GM12878 (cell line): Measurements from ENCODE around the gene TTC19. TPM values are rescaled to one million over a fixed set of nuclear protein-coding genes. Genes with fewer than 3 reads are reported as not detected.

Experiments used
- ATAC-seq: fragments of 200-7000 bp; cut with Tn5 transposase; 3 replicates; pipeline ENCODE4 v1.9.1; 2020; ENCODE audit warnings: mild to moderate bottlenecking, moderate library complexity
- BruUV-seq: library from RNA; stranded (reverse); fragments of 400-500 nt; replicated peaks from 2 replicates; lab custom pipeline; 2021; lab: Mats Ljungman, UMichigan
- CTCF ChIA-PET: fragments of 300-600 bp; sonication (Branson Sonifier 250); formaldehyde crosslinking; extraction: SDS; loops from one replicate; lab custom pipeline; 2021; ENCODE audit warnings: inconsistent platforms; lab: Yijun Ruan, JAX
- POLR2A ChIA-PET: fragments of 350-600 bp; formaldehyde crosslinking; extraction: SDS; loops from one replicate; lab custom pipeline; 2021; ENCODE audit warnings: inconsistent platforms; lab: Charles Lee
- RAD21 ChIA-PET: fragments of 300-600 bp; sonication (Branson Sonifier 250); formaldehyde crosslinking; loops from one replicate; lab custom pipeline; 2023; ENCODE audit warnings: antibody characterized with exemption; ENCODE audit not compliant: unreplicated experiment; lab: Charles Lee
- SMC1A ChIA-PET: fragments of 300-600 bp; sonication (Branson Sonifier 250); formaldehyde crosslinking; loops from one replicate; lab custom pipeline; 2023; ENCODE audit not compliant: unreplicated experiment, uncharacterized antibody; lab: Charles Lee
- DNase-seq: peaks from one replicate; pipeline ENCODE4 v3.0.0-alpha.2; 2011; ENCODE audit warnings: low read depth, low spot score
- FAIRE-seq: peaks from 3 replicates; lab custom pipeline; 2011; peaks lifted over from hg19 to GRCh38; lab: Jason Lieb, UNC
- H2AFZ ChIP-seq: 2 replicates; pipeline ENCODE4 v1.6.0; 2011; ENCODE audit warnings: low read depth, low read length, control low read depth; ENCODE audit not compliant: control insufficient read depth
- H3K27ac ChIP-seq: 2 replicates; pipeline ENCODE4 v1.5.1; 2011; ENCODE audit warnings: control low read depth; ENCODE audit not compliant: control insufficient read depth, insufficient read depth
- H3K27me3 ChIP-seq, 2 experiments: replicated peaks in 1 of 2; 2 replicates each; pipeline versions ENCODE4 v1.6.0 to v1.6.1; 2011; ENCODE audit warnings: low read length in 1 of 2; ENCODE audit not compliant: control insufficient read depth in 2 of 2, insufficient read depth in 2 of 2
- H3K36me3 ChIP-seq, 2 experiments: 2 replicates each; pipeline ENCODE4 v1.5.1; 2011; ENCODE audit warnings: low read length in 1 of 2; ENCODE audit not compliant: control insufficient read depth in 2 of 2, insufficient read depth in 2 of 2
- H3K4me1 ChIP-seq: 2 replicates; pipeline ENCODE4 v1.6.1; 2011; ENCODE audit warnings: mild to moderate bottlenecking, low read length, moderate library complexity, mixed read lengths; ENCODE audit not compliant: control insufficient read depth, insufficient read depth
- H3K4me2 ChIP-seq: 2 replicates; pipeline ENCODE4 v1.6.0; 2011; ENCODE audit warnings: control low read depth; ENCODE audit not compliant: control insufficient read depth, insufficient read depth
- H3K4me3 ChIP-seq: fragments of 200-600 bp; sonication (generic); 2 replicates; pipeline ENCODE4 v1.5.1; 2016
- H3K79me2 ChIP-seq: 2 replicates; pipeline ENCODE4 v1.6.0; 2011; ENCODE audit warnings: low read length; ENCODE audit not compliant: control insufficient read depth, insufficient read depth
- H3K9ac ChIP-seq: 2 replicates; pipeline ENCODE4 v1.8.0; 2011; ENCODE audit warnings: low read length, control low read depth, mixed read lengths; ENCODE audit not compliant: control insufficient read depth, insufficient read depth
- H3K9me3 ChIP-seq: replicated peaks from 3 replicates; pipeline ENCODE4 v1.5.1; 2011; ENCODE audit warnings: mild to moderate bottlenecking, low read length; ENCODE audit not compliant: control insufficient read depth, insufficient read depth
- H4K20me1 ChIP-seq: 2 replicates; pipeline ENCODE4 v1.6.0; 2011; ENCODE audit not compliant: control insufficient read depth, insufficient read depth
- CBFB ChIP-seq: IDR thresholded peaks from 2 replicates; pipeline ENCODE4 v1.6.1; 2016; ENCODE audit warnings: antibody characterized with exemption, low read depth
- CEBPB ChIP-seq, 2 experiments: fragments of 150-350 bp in 1 of 2; IDR thresholded peaks; 2 replicates each; pipeline ENCODE4 v1.6.1; 2012 to 2014; ENCODE audit warnings: low read depth in 2 of 2, low read length in 2 of 2, borderline replicate concordance in 1 of 2, inconsistent platforms in 1 of 2
- CREB1 ChIP-seq: IDR thresholded peaks from 2 replicates; pipeline ENCODE4 v1.6.1; 2012; ENCODE audit warnings: low read depth, mild to moderate bottlenecking, inconsistent platforms
- NFXL1 ChIP-seq: fragments of 450-650 bp; IDR thresholded peaks from 2 replicates; pipeline ENCODE4 v1.6.1; 2017; ENCODE audit warnings: antibody characterized with exemption, mild to moderate bottlenecking, borderline replicate concordance
- WGBS: methylation state at CpG from one replicate; pipeline ENCODE4 v1.1.6; 2016; ENCODE audit warnings: low lambda C conversion rate; ENCODE audit not compliant: insufficient replicate concordance, insufficient coverage; ENCODE audit errors: missing lambda C conversion rate; 5-methylcytosine and 5-hydroxymethylcytosine counted together
- in situ Hi-C: fragments of 300-500 bp; cut with MboI; formaldehyde crosslinking; loops from 9 replicates; pipeline ENCODE4 v1.14.3; 2018; ENCODE audit warnings: mixed read lengths
- intact Hi-C: fragments of 100-400 bp; cut with micrococcal nuclease; formaldehyde crosslinking; loops from one replicate; pipeline ENCODE4 v1.14.2; 2022; ENCODE audit not compliant: unreplicated experiment
- polyA plus RNA-seq, 11 experiments: library from polyadenylated mRNA; depleted of rRNA in 4 of 11; unstranded in 6 of 11; stranded (reverse) in 5 of 11; fragments of >200 nt; fragmentation: Nextera tagmentation in 4 of 11; fragmentation: Illumina TruSeq in 1 of 11; extraction: Ambion mirVana in 4 of 11; extraction: Trizol in 1 of 11; gene quantifications; 1 replicate in 1 of 11; 2 replicates in 10 of 11; pipeline versions ENCODE4 v1.2.1 to v1.2.3, GENCODE V29; 2011 to 2016; ENCODE audit warnings: inconsistent platforms in 2 of 11, missing spikeins in 2 of 11, low read depth in 1 of 11
- total RNA-seq, 4 experiments: library from RNA; depleted of rRNA in 3 of 4; stranded (reverse); fragments of >200 nt in 3 of 4; fragmentation: Illumina TruSeq in 1 of 4; extraction: Trizol in 1 of 4; gene quantifications; 2 replicates each; pipeline versions ENCODE4 v1.2.1 to v1.2.3, GENCODE V29; 2013 to 2021
- TF ChIP-seq, protein P1 (sequence below): fragments of 450-650 bp; conservative IDR thresholded peaks from 2 replicates; pipeline ENCODE4 v1.6.1; 2017; ENCODE audit warnings: mild to moderate bottlenecking, moderate library complexity
- TF ChIP-seq, protein P2 (sequence below): fragments of 450-650 bp; IDR thresholded peaks from 2 replicates; pipeline ENCODE4 v1.6.1; 2016; ENCODE audit warnings: mild to moderate bottlenecking, moderate library complexity, borderline replicate concordance

TTC19 gene
- total and polyA plus RNA-seq, 10 of the 15 experiments (the other 5 are each of a cell fraction or from before 2014, with no cell fraction given) = 5.3 to 29.8 (median 20.1) TPM

GRCh38 chr17:16061631-16062030, 62.0 kb downstream of the TTC19 start (continued):
- TF ChIP-seq, protein P1, sequence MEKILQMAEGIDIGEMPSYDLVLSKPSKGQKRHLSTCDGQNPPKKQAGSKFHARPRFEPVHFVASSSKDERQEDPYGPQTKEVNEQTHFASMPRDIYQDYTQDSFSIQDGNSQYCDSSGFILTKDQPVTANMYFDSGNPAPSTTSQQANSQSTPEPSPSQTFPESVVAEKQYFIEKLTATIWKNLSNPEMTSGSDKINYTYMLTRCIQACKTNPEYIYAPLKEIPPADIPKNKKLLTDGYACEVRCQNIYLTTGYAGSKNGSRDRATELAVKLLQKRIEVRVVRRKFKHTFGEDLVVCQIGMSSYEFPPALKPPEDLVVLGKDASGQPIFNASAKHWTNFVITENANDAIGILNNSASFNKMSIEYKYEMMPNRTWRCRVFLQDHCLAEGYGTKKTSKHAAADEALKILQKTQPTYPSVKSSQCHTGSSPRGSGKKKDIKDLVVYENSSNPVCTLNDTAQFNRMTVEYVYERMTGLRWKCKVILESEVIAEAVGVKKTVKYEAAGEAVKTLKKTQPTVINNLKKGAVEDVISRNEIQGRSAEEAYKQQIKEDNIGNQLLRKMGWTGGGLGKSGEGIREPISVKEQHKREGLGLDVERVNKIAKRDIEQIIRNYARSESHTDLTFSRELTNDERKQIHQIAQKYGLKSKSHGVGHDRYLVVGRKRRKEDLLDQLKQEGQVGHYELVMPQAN = no peak
- TF ChIP-seq CREB1 (no peak), CBFB (no peak), NFXL1 (no peak)

GRCh38 chr17:16066125-16066524, 66.5 kb downstream of the TTC19 start:
- peaks cover 19 to 56% of the 10 kb centered on the region in 2 experiments for H3K36me3 ChIP-seq
- ChIA-PET CTCF (no interaction called here), POLR2A (no interaction called here), RAD21 (no interaction called here)
- no peaks in the 10 kb centered on the region for H4K20me1 ChIP-seq
- ATAC-seq = no peak
- no peak for DNase-seq
- H3K79me2 ChIP-seq = no peaks in the 10 kb centered on the region
- FAIRE-seq = no peak
- intact Hi-C loops (no loop called here), in situ Hi-C loops (no loop called here)
- no peak overlapping the region for H3K4me2 ChIP-seq
- no peak overlapping the region for H3K9ac ChIP-seq
- no peaks in the 10 kb centered on the region for H3K4me1 ChIP-seq
- WGBS = 98% methylated on average over 4 of the region's 4 CpGs
- H3K27me3 ChIP-seq = no peaks in the 10 kb centered on the region
- H3K27ac ChIP-seq = no peak overlapping the region
- no peaks in the 10 kb centered on the region for H3K9me3 ChIP-seq
- H3K4me3 ChIP-seq = no peak overlapping the region
- TF ChIP-seq CEBPB (IDR thresholded peaks at IDR 0.05; ENCODE audit: borderline replicate concordance in 1 of 2, low read depth in 2 of 2, low read length in 2 of 2) = no peak
- TF ChIP-seq, protein P2, sequence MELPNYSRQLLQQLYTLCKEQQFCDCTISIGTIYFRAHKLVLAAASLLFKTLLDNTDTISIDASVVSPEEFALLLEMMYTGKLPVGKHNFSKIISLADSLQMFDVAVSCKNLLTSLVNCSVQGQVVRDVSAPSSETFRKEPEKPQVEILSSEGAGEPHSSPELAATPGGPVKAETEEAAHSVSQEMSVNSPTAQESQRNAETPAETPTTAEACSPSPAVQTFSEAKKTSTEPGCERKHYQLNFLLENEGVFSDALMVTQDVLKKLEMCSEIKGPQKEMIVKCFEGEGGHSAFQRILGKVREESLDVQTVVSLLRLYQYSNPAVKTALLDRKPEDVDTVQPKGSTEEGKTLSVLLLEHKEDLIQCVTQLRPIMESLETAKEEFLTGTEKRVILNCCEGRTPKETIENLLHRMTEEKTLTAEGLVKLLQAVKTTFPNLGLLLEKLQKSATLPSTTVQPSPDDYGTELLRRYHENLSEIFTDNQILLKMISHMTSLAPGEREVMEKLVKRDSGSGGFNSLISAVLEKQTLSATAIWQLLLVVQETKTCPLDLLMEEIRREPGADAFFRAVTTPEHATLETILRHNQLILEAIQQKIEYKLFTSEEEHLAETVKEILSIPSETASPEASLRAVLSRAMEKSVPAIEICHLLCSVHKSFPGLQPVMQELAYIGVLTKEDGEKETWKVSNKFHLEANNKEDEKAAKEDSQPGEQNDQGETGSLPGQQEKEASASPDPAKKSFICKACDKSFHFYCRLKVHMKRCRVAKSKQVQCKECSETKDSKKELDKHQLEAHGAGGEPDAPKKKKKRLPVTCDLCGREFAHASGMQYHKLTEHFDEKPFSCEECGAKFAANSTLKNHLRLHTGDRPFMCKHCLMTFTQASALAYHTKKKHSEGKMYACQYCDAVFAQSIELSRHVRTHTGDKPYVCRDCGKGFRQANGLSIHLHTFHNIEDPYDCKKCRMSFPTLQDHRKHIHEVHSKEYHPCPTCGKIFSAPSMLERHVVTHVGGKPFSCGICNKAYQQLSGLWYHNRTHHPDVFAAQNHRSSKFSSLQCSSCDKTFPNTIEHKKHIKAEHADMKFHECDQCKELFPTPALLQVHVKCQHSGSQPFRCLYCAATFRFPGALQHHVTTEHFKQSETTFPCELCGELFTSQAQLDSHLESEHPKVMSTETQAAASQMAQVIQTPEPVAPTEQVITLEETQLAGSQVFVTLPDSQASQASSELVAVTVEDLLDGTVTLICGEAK = peak; percentile 57
- TF ChIP-seq, all 136 proteins: peak for 1
- BruUV-seq = no TSS peak
- SMC1A ChIA-PET = interaction anchor here (1.4 kb wide), 1 partner anchor 13 kb away, joined by 4 read pairs; no protein-coding TSS in a partner anchor
- H2AFZ ChIP-seq = no peak overlapping the region
